NCI-H128 (cell line): ENCODE measurements around the gene AKT1S1.
"Not testable (repeated sequence)": the region's sequence is repeated elsewhere in the genome, so short reads cannot be mapped to it uniquely, and the experiment has no call there.

ENCODE experiments used
- DNase-seq: peaks from one replicate; lab custom pipeline; 2025; ENCODE audit not compliant: unreplicated experiment; lab: John Stamatoyannopoulos, UW

Gene AKT1S1

GRCh38 chr19:49839713-49840112, 37.4 kb downstream of the AKT1S1 start:
- DNase-seq = no peak

DNA sequence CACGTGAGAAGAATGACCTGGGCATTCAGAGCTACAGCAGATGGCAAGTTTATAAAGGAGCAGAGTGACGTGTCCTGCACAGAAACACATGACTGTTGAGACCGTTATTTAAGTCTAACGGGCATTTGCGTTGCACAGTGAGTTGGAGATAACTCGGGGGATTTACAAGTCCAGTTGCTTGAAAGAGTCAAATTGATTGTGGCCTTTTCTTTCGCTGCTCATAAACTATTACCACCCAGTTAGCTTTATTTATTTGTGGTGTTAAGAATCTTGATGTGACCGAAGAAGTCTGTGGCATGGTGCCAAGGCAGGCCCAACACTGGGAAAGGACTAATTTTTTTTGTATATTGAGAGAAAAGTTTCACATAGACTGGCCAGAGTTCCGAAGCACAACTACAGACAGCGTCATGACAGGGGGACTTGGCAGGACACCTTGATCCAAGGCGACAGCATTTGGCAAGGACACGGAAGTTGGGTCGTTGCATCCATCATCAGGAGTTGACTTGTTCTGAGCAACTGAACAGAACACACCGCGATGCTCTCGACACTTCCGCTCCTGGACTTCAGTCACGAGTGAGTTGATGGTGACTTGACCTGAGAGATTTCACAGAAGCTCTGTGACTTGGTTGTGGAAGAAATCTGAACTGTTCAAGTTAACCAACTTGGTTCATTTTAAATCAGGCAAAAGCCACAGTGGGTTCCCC, 38.1 kb downstream of the AKT1S1 start:
- no peak for DNase-seq

GRCh38 chr19:49837425-49837824, 39.7 kb downstream of the AKT1S1 start:
- no peak for DNase-seq

GRCh38 chr19:49837009-49837310, 40.2 kb downstream of the AKT1S1 start:
- no peak for DNase-seq

DNA sequence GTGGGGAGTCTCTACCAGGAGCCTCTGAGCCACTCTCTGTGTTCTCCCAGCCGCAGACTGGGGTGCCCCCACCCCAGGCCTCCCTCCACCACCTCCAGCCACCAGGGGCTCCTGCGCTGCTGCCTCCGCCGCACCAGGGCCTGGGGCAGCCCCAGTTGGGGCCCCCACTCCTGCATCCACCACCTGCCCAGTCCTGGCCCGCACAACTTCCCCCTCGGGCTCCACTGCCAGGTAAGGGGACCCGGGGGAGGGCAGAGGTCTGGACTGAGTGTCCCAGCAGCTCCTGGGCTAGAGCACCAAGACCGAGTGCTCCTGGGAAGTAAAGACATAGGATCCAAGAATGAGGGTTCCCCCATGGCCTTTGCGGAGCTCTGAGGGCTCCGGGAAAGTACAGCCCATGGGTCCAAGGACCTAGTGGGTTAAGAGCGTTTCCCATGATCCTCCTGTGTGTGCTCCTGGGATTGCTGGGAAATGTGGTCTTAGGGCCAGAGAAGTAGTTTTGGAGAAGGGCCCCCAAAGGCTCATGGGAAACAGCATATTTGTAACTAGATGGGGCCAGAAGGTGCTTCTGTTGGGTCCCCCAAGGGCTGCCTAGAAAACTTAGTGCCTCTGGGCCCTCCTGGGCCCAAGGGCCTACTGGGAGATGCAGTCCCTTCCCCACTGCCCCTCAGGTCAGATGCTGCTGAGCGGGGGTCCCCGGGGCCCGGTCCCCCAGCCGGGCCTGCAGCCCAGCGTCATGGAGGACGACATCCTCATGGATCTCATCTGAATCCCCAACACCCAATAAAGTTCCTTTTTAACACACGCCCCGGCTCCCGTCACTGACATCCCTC, 40.8 kb downstream of the AKT1S1 start:
- DNase-seq = no peak

DNA sequence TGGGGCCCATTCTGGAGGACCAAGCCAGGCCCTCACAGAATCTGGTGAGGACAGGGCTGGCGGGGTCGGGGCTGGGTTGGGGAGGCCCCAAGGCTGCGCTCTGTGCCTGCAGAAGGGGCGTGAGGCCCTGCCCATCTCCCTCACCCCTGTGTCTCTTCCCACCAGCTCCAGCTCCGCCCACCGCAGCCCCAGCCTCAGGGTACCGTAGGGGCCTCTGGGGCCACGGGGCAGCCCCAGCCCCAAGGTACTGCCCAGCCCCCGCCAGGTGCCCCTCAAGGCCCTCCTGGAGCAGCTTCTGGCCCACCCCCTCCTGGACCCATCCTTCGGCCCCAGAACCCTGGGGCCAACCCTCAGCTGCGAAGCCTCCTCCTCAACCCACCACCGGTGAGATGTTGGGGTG, 41.6 kb downstream of the AKT1S1 start:
- no peak for DNase-seq

DNA sequence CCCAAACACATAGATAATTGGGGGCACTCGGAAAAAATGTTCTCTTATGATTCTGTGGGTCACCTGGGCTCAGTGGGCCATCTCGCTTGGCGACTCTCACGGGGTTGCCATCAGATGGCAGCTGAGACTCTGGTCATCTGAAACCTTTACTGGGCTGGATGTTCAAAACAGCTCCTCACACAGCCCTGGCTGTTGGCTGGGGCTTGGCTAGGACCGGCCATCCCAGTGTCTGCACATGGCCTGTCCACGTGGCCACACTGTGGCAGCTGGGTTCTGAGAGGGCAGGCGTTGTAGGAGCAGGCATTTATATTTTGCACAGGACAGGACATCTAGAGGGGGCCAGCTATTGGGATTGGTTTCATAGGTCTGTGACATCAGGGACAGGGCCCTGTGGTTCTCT, 43.6 kb downstream of the AKT1S1 start:
- DNase-seq = no peak

DNA sequence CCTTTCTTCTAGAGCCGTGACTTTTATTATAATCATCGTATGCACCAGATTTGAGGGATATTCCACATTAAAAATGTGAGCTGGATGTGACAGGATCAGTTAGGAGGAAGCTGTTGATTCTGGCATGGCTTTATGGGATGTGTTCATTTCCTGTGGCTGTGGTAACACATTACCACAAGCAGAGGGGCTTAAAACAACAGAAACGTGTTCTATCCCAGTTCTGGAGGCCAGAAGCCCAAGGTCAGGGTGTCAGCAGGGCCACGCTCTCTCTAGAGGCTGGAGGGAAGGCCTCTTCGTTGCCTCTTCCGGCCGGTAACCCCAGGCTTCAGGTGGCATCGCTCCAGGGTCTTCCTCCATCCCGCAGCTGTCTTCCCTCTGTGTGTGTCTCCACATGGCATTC, 44.6 kb downstream of the AKT1S1 start:
- no peak for DNase-seq

DNA sequence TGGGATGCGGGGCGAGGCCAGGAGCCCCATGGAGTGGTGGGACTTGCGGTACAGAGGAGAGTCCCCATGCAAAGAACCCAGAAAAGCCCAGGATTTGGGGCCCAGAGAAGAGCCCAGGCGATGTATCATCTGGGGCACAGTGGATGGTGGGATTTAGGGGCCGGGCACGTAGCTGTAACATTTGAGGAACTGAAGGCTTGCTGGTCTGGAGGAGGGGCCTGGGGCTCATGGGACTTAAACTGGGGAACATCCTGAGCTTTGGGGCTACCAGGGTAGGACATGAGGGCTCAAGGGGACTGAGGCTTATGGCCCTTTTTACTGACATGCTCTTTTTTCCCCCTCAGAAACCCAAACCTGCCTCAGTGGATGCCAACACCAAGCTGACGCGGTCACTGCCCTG, 45.6 kb downstream of the AKT1S1 start:
- no peak for DNase-seq

- no peak for DNase-seq
Observed at GRCh38 chr19:49830766-49831165, 46.4 kb downstream of the AKT1S1 start.

GRCh38 chr19:49829721-49830120, 47.4 kb downstream of the AKT1S1 start:
- no peak for DNase-seq

DNA sequence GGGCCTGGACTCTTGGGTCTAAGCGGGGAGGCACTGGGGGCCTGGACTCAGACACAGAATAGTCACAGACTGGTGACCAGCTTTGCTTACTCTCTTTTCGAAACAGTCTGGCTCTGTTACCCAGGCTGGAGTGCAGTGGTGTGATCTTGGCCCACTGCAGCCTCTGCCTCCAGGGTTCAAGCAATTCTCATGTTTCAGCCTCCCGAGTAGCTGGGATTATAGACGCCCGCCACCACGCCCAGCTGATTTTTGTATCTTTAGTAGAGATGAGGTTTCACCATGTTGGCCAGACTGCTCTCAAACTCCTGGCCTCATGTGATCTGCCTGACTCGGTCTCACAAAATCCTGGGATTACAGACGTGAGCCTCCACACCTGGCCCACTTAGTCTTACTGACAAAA, 48.0 kb downstream of the AKT1S1 start:
- no peak for DNase-seq

GRCh38 chr19:49827034-49827433, 50.1 kb downstream of the AKT1S1 start:
- DNase-seq = no peak

DNA sequence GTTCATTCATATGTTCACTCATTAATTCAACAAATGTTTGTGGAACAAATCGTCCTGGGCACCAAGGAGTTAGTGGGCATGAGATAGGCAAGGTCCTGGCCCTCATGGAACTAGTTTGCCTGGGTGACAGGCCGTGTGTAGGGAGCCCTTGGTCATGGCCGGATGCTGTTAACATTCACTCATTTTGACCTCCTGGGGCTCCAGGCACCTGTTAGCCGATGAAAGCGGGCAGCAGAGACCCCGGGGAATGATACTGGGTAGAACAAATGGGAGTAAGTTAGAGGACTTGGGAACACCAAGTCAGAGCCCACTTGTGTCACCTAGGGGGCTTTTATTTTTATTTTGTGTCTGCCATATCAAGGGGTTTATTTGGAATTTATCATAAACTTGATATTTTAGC, 52.5 kb downstream of the AKT1S1 start:
- no peak for DNase-seq

GRCh38 chr19:49823472-49823871, 53.7 kb downstream of the AKT1S1 start:
- peak; percentile 60 for DNase-seq

DNA sequence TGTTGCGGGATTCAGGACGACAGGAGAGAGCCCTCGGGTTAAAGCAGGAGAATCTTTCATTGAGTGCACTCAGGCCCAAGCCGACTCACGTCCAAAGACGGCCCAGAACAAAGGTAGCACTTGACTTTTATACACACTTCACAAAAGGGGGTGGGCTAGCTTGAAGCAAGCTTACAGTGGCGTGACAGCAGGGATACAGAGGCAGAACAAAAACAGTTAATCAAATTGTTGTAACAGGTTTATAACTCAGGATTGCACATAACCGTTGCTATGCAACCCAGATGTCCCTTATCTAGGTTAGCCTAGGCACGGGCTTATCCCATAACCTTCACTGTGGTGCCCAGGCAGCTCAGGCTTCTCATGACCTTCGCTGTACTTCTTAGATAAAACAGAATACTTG, 57.0 kb downstream of the AKT1S1 start:
- peak; percentile 51 for DNase-seq

- not testable (repeated sequence) for DNase-seq
Observed at GRCh38 chr19:49819452-49820115, 57.6 kb downstream of the AKT1S1 start.
